Central memory CD8-positive, alpha-beta T cell (primary cell): ENCODE measurements around the gene PDZD7.
A peak's percentile ranks its signal among the peaks of the same experiment; 100 is the strongest.

Source experiments
- ATAC-seq: fragments of 150-1000 bp; cut with Tn5 transposase; replicated peaks from 2 replicates; pipeline ENCODE4 v1.10.0; 2022; ENCODE audit warnings: mild to moderate bottlenecking, moderate FRiP score, moderate number of reproducible peaks; ENCODE audit not compliant: poor library complexity, severe bottlenecking; ENCODE audit errors: extremely low read depth
- DNase-seq, 2 donors: peaks; one replicate each; pipeline ENCODE4 v3.0.0; 2021; ENCODE audit warnings: low spot score in 2 of 2
- H3K27ac Mint-ChIP-seq: one replicate; pipeline ENCODE4 v1.8.0; 2022; ENCODE audit warnings: low read depth, mild to moderate bottlenecking, moderate library complexity, mixed read lengths
- H3K27me3 Mint-ChIP-seq: one replicate; pipeline ENCODE4 v1.8.0; 2022; ENCODE audit warnings: mixed read lengths
- H3K36me3 Mint-ChIP-seq: one replicate; pipeline ENCODE4 v1.8.0; 2022; ENCODE audit warnings: mild to moderate bottlenecking, moderate library complexity, mixed read lengths; ENCODE audit not compliant: insufficient read depth
- H3K4me1 Mint-ChIP-seq: one replicate; pipeline ENCODE4 v1.8.0; 2022; ENCODE audit warnings: mixed read lengths
- H3K4me3 Mint-ChIP-seq: one replicate; pipeline ENCODE4 v1.8.0; 2022; ENCODE audit warnings: mild to moderate bottlenecking, moderate library complexity, mixed read lengths
- H3K9me3 Mint-ChIP-seq: one replicate; pipeline ENCODE4 v1.8.0; 2022; ENCODE audit warnings: mixed read lengths

The PDZD7 gene

DNA sequence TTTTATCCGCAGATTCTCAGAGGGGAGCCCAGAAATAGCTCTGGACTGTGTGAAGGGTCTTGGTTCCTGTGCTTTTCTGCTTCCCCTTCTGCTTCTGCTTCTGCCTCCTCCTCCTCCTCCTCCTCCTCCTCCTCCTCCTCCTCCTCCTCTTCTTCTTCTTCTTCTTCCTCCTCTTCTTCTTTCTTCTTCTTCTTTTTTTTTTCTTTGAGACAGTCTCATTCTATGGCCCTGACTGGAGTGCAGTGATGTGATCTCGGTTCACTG lies 11.6 kb downstream of the PDZD7 start:
- peaks cover 73% of the 10 kb centered on the region for H3K27me3 Mint-ChIP-seq
- no peaks in the 10 kb centered on the region for H3K9me3 Mint-ChIP-seq
- DNase-seq (no peak), ATAC-seq (no peak)
- H3K36me3 Mint-ChIP-seq = peaks cover 2% of the 10 kb centered on the region
- H3K27ac Mint-ChIP-seq = no peak overlapping the region
- H3K4me3 Mint-ChIP-seq = no peak overlapping the region
- peaks cover 4% of the 10 kb centered on the region for H3K4me1 Mint-ChIP-seq

DNA sequence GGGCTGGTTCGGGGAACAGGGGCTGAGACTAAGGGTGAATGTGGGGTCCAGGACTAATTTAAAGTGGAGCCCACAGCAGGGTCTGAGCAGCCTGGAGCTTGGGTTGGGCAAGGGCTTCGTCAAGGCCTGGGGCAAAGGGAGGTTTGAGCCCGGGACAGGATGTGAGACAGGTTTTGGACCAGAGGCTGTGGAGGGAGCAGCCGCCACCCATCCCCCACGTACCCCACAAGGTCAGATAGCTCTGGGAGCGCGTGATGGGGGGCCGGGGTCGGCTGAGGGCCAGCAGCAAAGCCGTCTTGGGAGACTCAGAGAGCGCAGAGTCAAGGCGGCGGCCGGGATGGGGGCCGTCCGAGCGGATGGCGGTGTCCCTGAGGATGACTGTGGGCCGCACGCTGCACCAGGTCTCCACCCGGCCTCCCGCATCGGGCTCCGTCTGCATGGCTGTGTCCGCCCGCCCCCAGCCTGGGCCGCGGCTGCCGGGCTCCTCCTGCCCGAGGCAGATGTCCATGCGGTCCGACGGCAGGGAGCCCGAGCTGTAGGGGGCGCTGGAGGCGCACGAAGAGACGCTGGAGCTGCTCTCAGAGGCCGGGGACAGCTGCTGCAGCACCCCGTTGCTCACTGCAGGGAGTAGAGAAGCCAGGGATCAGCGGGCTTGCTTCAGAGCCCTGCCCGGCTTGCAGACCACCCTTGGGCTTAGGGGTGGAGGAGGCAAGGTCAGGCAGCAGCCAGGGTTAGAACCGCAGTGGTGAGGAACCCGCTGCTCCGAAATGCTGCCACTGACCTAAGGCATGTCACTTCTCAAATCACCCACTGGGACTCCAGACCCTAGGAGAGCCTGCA lies 12.1 kb downstream of the PDZD7 start:
- Mint-ChIP-seq H3K9me3 (no peaks in the 10 kb centered on the region), H3K4me3 (no peak overlapping the region), H3K4me1 (peaks cover 9% of the 10 kb centered on the region), H3K36me3 (peaks cover 3% of the 10 kb centered on the region), H3K27me3 (peaks cover 73% of the 10 kb centered on the region), H3K27ac (no peak overlapping the region)
- DNase-seq (peak; percentile 49 to 54), ATAC-seq (peak; percentile 73)

DNA sequence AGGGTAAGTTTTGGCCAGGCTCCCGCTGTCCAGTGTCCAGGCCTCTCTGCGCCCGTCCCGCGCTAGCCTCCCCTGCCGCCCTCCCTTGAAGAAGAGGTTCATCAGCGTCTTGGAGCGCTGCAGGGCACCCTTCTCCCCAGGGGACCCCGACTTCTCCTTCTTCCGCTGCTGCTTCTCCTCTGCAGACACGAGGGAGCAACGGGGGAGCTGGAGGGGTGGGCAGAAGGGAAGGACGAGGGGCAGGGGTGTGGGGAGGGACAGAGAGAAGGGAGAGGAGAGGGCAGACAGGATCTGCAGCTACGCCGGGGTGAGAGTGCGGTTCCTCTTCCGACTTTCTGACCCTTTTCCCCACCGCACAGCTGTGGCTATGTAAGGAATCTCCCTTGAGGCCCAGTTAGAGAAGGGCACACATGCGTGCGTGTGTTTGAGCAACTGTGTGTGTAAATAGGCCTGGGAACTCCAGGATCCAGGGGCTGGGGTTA lies 12.8 kb downstream of the PDZD7 start:
- peaks cover 3% of the 10 kb centered on the region for H3K36me3 Mint-ChIP-seq
- ATAC-seq = no peak
- no peaks in the 10 kb centered on the region for H3K9me3 Mint-ChIP-seq
- H3K27ac Mint-ChIP-seq = no peak overlapping the region
- DNase-seq = no peak
- H3K4me1 Mint-ChIP-seq = peaks cover 14% of the 10 kb centered on the region
- H3K4me3 Mint-ChIP-seq = no peak overlapping the region
- H3K27me3 Mint-ChIP-seq = peaks cover 73% of the 10 kb centered on the region

DNA sequence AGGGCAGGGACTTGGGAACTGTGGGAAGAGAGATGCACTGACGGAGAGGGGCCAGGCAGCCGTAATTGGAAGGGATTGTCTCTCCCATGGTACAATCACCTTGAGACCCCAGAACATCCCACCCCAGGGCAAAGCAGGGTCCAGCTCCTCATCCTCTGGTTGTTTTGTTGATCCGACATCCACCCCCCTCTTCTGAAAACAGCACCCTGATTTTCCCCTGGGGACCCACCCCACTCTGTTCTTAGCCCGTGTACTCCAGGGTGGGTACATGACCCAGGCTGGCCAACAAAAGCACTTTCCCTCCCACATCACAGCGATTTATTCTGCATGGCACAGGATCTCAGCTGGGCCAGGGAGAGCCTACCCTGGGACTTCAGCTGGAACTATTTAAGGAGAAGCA lies 14.1 kb downstream of the PDZD7 start:
- ATAC-seq = no peak
- Mint-ChIP-seq H3K9me3 (no peaks in the 10 kb centered on the region), H3K27ac (no peak overlapping the region), H3K4me3 (no peak overlapping the region), H3K27me3 (peaks cover 68% of the 10 kb centered on the region), H3K4me1 (peaks cover 21% of the 10 kb centered on the region), H3K36me3 (peaks cover 3% of the 10 kb centered on the region)
- no peak for DNase-seq

DNA sequence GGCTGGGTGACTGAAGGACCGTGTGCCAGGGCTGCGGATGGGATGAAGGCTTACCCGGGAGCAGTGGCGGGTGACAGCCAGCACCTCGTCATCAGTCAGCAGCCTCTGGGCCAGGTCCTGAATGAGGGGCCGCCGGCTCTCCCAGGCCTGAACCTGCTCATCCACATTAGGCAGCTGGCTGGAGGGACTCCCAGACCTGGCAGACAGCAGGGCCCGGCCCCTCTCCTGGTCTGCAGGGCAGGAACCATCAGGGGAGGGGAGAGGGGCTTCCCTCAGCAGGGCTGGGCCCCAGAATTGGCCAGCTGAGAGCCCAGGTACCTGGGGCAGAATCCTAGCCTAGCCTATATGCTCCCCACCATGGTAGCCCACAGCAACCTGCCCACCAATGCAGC lies 15.4 kb downstream of the PDZD7 start:
- Mint-ChIP-seq H3K27me3 (peaks cover 56% of the 10 kb centered on the region), H3K9me3 (no peaks in the 10 kb centered on the region), H3K4me1 (peaks cover 21% of the 10 kb centered on the region), H3K36me3 (peaks cover 3% of the 10 kb centered on the region), H3K27ac (no peak overlapping the region), H3K4me3 (no peak overlapping the region)
- no peak for ATAC-seq
- no peak for DNase-seq

DNA sequence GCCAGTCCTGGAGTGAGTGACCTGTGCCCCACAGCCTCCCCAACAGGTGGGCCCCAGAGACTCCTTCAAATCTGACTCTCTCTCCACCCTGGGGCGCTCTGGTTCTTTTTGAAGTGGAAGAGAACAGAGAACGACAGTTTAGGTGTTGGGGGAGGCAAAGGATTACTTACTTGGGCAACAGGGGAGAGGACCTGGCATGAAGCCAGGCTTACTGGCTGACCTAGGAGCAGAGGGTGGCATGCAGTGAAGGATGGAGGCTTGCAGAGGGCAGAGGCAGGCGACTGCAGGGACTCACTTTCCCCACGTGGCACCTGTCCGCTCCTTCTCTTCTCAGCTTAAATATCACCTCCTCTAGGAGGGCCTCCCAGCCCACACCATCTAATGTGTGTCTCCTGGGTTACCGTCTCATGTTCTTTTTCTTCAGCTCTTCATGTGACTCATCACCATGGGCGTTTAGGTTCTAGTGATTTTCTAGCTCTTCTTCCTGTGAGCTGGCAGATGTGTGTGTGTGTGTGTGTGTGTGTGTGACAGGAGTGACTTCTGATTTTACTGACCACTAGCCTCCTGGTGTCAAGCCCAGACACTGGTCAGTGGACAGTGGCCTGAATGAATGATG lies 15.9 kb downstream of the PDZD7 start:
- ATAC-seq = no peak
- Mint-ChIP-seq H3K4me3 (no peak overlapping the region), H3K27me3 (peaks cover 52% of the 10 kb centered on the region), H3K27ac (no peak overlapping the region), H3K36me3 (peaks cover 3% of the 10 kb centered on the region), H3K4me1 (peaks cover 21% of the 10 kb centered on the region), H3K9me3 (no peaks in the 10 kb centered on the region)
- DNase-seq = no peak

DNA sequence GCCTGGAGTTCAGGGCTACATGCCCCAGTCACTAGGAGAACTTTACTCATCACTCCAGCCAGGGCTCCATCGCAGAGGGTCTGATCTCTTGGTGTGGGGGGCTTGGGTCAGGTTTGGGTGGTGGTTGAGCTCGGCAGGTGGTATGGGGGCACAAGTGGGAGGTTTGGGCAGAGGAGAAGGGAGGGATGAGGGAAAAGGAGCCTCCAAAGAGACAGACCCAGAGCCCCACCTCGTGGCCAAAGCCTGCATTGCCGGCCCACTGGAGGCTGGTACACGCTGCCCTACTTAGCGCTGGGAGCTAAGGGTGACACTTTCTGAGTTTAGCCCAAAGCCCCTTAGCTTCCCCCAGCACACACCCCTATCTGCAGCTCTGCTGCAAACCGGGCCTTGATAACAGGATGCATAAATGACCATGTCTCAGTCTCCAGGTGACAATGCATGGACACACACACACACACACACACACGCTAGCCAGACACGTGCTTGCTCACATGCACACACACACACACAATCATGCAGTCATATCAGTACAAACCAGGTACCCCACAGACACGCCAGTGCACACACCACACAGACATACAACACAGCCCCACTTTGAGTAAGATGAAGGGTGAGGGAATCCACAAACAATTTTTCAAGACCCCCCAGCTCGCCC lies 16.6 kb downstream of the PDZD7 start:
- Mint-ChIP-seq H3K4me1 (peaks cover 21% of the 10 kb centered on the region), H3K27ac (no peak overlapping the region), H3K4me3 (no peak overlapping the region), H3K9me3 (no peaks in the 10 kb centered on the region), H3K36me3 (peaks cover 3% of the 10 kb centered on the region), H3K27me3 (peaks cover 46% of the 10 kb centered on the region)
- DNase-seq (peak; percentile 47 to 74), ATAC-seq (no peak)

DNA sequence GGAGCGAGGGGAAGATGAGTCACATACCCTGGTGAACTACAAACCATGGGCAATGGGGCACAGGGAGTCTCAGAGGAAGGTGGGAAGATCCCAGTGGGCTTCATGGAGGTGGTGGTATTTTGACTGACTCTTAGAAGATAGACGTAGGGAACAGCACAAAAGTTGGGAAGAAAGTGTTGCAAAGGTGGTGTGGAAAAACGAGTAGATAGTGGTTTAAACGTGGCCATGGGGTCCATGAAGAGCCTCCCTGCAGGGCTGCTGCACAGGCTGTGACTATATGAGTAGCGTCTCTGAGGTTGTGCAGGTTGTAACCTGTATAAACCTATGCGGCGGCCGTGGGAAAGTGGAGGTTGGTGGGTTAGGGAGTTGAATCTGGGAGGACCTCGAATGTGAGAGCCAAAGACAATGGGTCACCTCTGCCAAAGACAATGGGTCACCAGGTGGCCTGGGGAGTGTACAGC lies 17.5 kb downstream of the PDZD7 start:
- DNase-seq = no peak
- ATAC-seq = no peak
- peaks cover 3% of the 10 kb centered on the region for H3K36me3 Mint-ChIP-seq
- H3K27me3 Mint-ChIP-seq = peaks cover 37% of the 10 kb centered on the region
- H3K4me3 Mint-ChIP-seq = no peak overlapping the region
- H3K9me3 Mint-ChIP-seq = no peaks in the 10 kb centered on the region
- H3K4me1 Mint-ChIP-seq = peaks cover 21% of the 10 kb centered on the region
- H3K27ac Mint-ChIP-seq = peak overlapping the region; percentile 16

DNA sequence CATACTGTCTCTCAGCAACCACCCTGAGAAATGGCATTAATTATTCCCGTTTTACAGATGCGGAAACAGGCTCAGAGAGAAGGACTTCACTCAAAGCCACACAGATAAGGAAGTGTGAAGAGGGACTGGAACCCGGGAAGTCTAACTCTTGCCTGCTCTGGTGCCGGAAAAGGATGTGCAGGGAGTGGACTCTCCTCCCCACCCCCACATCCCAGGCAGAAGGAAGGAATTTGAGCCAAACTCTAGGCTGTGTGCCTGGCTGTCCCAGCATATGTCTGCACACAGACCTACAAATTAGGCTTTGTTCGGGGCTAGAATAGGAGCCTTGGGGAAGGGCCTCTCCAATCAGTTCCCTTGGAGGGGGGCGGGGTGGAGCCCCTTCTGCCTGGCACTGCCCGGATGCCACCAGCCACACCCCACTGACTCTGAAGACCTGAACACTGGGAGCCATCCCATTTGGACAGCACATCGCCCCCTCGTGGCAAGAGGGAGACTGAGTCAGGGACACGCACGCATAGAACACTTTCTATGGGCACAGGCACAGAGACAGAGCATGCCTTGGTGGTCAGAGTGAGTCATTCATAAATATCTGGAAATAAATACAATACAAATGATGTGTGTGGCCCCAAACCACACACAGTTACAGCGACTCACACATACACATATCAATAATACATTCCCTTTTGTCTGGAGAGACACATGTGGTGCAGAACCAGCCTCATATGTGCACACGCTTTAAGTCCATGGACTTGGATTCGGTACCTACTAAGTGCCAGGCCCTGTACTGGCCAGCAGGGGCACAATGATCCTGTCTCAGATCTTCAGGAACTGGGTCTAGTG lies 18.2 kb downstream of the PDZD7 start:
- DNase-seq (peak; percentile 51 to 60), ATAC-seq (peak; percentile 92)
- Mint-ChIP-seq H3K27ac (peak overlapping the region; percentile 16), H3K4me3 (no peak overlapping the region), H3K36me3 (peaks cover 3% of the 10 kb centered on the region), H3K9me3 (no peaks in the 10 kb centered on the region), H3K27me3 (peaks cover 30% of the 10 kb centered on the region), H3K4me1 (peaks cover 21% of the 10 kb centered on the region)

DNA sequence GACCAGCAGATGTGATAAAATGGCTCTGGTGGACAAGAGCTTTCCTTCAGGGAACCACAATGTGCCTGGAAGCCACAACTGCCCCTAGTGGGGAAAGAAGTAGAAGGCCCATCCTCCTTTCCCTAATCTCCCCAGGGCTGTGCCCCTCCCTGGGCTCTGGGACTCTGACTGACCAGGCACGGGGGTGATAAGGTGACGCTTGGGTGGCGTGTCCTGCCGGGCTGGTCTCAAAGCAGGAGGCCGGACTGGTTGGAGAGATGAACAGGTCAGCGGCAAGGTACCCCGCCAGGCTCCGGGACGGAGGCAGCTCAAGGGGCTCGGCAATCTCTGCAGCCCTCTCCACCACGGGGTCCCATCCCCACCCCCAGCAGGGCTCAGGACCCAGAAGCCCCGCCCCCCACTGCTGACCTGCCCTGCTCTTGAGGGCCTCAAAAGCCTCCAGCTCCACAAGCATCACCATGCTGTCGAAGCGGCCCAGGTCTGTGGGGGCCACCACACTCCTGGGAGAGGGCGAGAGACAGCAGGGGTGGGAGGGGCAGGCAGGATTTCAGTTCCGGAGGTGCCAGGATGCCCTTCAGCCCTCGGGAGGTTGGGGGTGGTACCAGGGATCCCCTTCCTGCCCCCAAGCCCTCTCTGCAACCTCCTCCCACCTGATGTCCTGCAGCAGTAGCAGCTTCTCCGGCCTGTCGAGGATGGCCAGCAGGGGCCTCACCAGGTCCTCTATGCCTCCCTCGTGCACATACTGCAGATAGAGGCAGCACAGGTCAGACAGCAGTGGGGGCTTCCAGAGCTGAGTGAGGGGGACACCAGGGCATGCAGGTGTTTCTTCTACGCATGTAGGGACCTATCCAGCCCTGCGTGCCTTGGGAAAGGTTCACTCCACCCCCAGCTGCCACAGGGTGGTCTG lies 19.2 kb downstream of the PDZD7 start:
- no peaks in the 10 kb centered on the region for H3K9me3 Mint-ChIP-seq
- ATAC-seq (no peak), DNase-seq (no peak)
- peaks cover 21% of the 10 kb centered on the region for H3K4me1 Mint-ChIP-seq
- H3K36me3 Mint-ChIP-seq = peaks cover 3% of the 10 kb centered on the region
- no peak overlapping the region for H3K4me3 Mint-ChIP-seq
- H3K27me3 Mint-ChIP-seq = peaks cover 20% of the 10 kb centered on the region
- H3K27ac Mint-ChIP-seq = no peak overlapping the region

DNA sequence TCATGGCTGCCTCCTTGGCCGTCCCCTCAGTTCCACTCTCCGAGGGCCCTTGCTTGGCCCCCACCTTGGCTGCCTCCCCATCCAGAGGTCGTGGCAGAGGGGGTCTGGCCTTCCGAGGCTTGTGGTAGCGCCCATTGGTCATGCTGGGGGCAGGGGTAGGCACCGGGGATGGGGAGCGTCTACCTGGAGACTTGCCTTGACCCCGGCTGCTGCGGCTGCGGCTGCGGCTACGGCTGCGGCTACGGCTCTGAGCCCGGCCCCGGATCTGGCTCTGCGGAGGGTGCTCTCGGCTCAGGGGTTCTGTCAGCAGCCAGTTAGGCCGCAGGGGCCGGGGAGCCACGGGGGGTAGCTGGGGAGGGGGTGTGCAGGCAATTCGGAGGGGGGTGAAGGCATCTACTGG lies 20.6 kb downstream of the PDZD7 start:
- ATAC-seq = no peak
- peak overlapping the region; percentile 51 for H3K27ac Mint-ChIP-seq
- no peaks in the 10 kb centered on the region for H3K9me3 Mint-ChIP-seq
- H3K27me3 Mint-ChIP-seq = peaks cover 6% of the 10 kb centered on the region
- no peak for DNase-seq
- peaks cover 3% of the 10 kb centered on the region for H3K36me3 Mint-ChIP-seq
- no peak overlapping the region for H3K4me3 Mint-ChIP-seq
- peaks cover 21% of the 10 kb centered on the region for H3K4me1 Mint-ChIP-seq
